GM23338 (cell line): Measurements from ENCODE around the gene CCDC106. TPM values are rescaled to one million over a fixed set of nuclear protein-coding genes. Genes with fewer than 3 reads are reported as not detected.
A peak's percentile ranks its signal among the peaks of the same experiment; 100 is the strongest.

Experiments
- ATAC-seq: fragments of 200-7000 bp; cut with Tn5 transposase; 3 replicates; pipeline ENCODE4 v1.9.1; 2020
- DNase-seq: peaks from one replicate; pipeline ENCODE4 v3.0.0-alpha.2; 2015; ENCODE audit warnings: low spot score
- H2AFZ ChIP-seq: fragments of 200-600 bp; sonication (generic); 2 replicates; pipeline ENCODE4 v1.8.0; 2016; ENCODE audit warnings: antibody characterized with exemption, mild to moderate bottlenecking, moderate library complexity
- H3F3A ChIP-seq: fragments of 200-600 bp; sonication (generic); replicated peaks from 2 replicates; pipeline ENCODE4 v1.8.0; 2017; ENCODE audit warnings: antibody characterized with exemption, mixed run types, low read depth
- H3K27ac ChIP-seq: fragments of 200-600 bp; sonication (generic); 2 replicates; pipeline ENCODE4 v1.6.1; 2016; ENCODE audit warnings: low read depth
- H3K27me3 ChIP-seq: fragments of 200-600 bp; sonication (generic); 2 replicates; pipeline ENCODE4 v1.8.0; 2016; ENCODE audit warnings: mild to moderate bottlenecking, mixed run types, moderate library complexity; ENCODE audit not compliant: insufficient read depth
- H3K36me3 ChIP-seq: fragments of 200-600 bp; sonication (generic); 2 replicates; pipeline ENCODE4 v1.8.0; 2016; ENCODE audit warnings: mild to moderate bottlenecking; ENCODE audit not compliant: insufficient read depth
- H3K4me1 ChIP-seq: fragments of 200-600 bp; sonication (generic); 2 replicates; pipeline ENCODE4 v1.8.0; 2016; ENCODE audit warnings: mild to moderate bottlenecking, moderate library complexity; ENCODE audit not compliant: insufficient read depth
- H3K4me2 ChIP-seq: fragments of 200-600 bp; sonication (generic); 2 replicates; pipeline ENCODE4 v1.7.1; 2017; ENCODE audit warnings: mixed run types
- H3K4me3 ChIP-seq: fragments of 200-600 bp; sonication (generic); 2 replicates; pipeline ENCODE4 v1.6.1; 2016; ENCODE audit warnings: mixed run types
- H3K79me2 ChIP-seq: fragments of 200-600 bp; sonication (generic); replicated peaks from 2 replicates; pipeline ENCODE4 v1.8.0; 2017; ENCODE audit warnings: mild to moderate bottlenecking; ENCODE audit not compliant: insufficient read depth
- H3K9me2 ChIP-seq: fragments of 200-600 bp; sonication (generic); 2 replicates; pipeline ENCODE4 v1.8.0; 2017; ENCODE audit not compliant: insufficient read depth
- H4K20me1 ChIP-seq: fragments of 200-600 bp; sonication (generic); replicated peaks from 2 replicates; pipeline ENCODE4 v1.8.0; 2017; ENCODE audit warnings: mild to moderate bottlenecking; ENCODE audit not compliant: insufficient read depth
- H3K27ac Mint-ChIP-seq: 2 replicates; pipeline ENCODE4 v1.8.0; 2020; ENCODE audit warnings: inconsistent platforms, mild to moderate bottlenecking, moderate library complexity, mixed read lengths
- H3K27me3 Mint-ChIP-seq: 3 replicates; pipeline ENCODE4 v1.8.0; 2022; ENCODE audit warnings: low read depth, mild to moderate bottlenecking, moderate library complexity, mixed read lengths, inconsistent platforms; ENCODE audit not compliant: insufficient read depth, poor library complexity
- H3K36me3 Mint-ChIP-seq: 3 replicates; pipeline ENCODE4 v1.8.0; 2021; ENCODE audit warnings: low read depth, mild to moderate bottlenecking, inconsistent platforms, moderate library complexity, mixed read lengths
- H3K4me1 Mint-ChIP-seq: 3 replicates; pipeline ENCODE4 v1.8.0; 2020; ENCODE audit warnings: mild to moderate bottlenecking, inconsistent platforms, mixed read lengths
- H3K4me3 Mint-ChIP-seq: 3 replicates; pipeline ENCODE4 v1.8.0; 2021; ENCODE audit warnings: moderate library complexity, mild to moderate bottlenecking, inconsistent platforms, mixed read lengths
- H3K9me3 Mint-ChIP-seq: 3 replicates; pipeline ENCODE4 v1.8.0; 2020; ENCODE audit warnings: moderate library complexity, mild to moderate bottlenecking, inconsistent platforms, mixed read lengths
- CREB1 ChIP-seq: fragments of 250-450 bp; sonication (Bioruptor Pico); IDR thresholded peaks from 2 replicates; pipeline ENCODE4 v1.5.0; 2020; ENCODE audit warnings: low read depth, mild to moderate bottlenecking, moderate library complexity
- ETS1 ChIP-seq: IDR thresholded peaks from 2 replicates; pipeline ENCODE4 v1.6.1; 2016; ENCODE audit warnings: antibody characterized with exemption
- EZH2 ChIP-seq: fragments of 200-600 bp; sonication (generic); IDR thresholded peaks from one replicate; pipeline ENCODE4 v1.8.0; 2017; ENCODE audit warnings: antibody characterized with exemption, mild to moderate bottlenecking, low read depth; ENCODE audit not compliant: unreplicated experiment
- JUNB ChIP-seq: IDR thresholded peaks from one replicate; pipeline ENCODE4 v1.6.1; 2016; ENCODE audit warnings: antibody characterized with exemption; ENCODE audit not compliant: unreplicated experiment
- NANOG ChIP-seq: IDR thresholded peaks from 2 replicates; pipeline ENCODE4 v1.6.1; 2016; ENCODE audit warnings: antibody characterized with exemption, borderline replicate concordance
- POLR2AphosphoS5 ChIP-seq: IDR thresholded peaks from 2 replicates; pipeline ENCODE4 v1.6.1; 2016; ENCODE audit warnings: antibody characterized with exemption, low read depth
- REST ChIP-seq: IDR thresholded peaks from one replicate; pipeline ENCODE4 v1.6.1; 2018; ENCODE audit warnings: antibody characterized with exemption; ENCODE audit not compliant: unreplicated experiment
- STAT1 ChIP-seq: IDR thresholded peaks from one replicate; pipeline ENCODE4 v1.6.1; 2016; ENCODE audit warnings: antibody characterized with exemption; ENCODE audit not compliant: unreplicated experiment
- ZNF331 ChIP-seq: fragments of 250-450 bp; sonication (Bioruptor Pico); IDR thresholded peaks from 2 replicates; pipeline ENCODE4 v1.5.0; 2020; ENCODE audit warnings: low read depth, mild to moderate bottlenecking, moderate library complexity
- polyA plus RNA-seq: library from polyadenylated mRNA; unstranded; fragments of >200 nt; fragmentation: Nextera tagmentation; extraction: Ambion mirVana; gene quantifications from 2 replicates; pipeline ENCODE4 v1.2.1, GENCODE V29; 2016
- total RNA-seq: library from RNA; depleted of rRNA; stranded (reverse); fragments of >200 nt; shearing (Covaris generic); gene quantifications from 2 replicates; pipeline ENCODE4 v1.2.3, GENCODE V29; 2014

CCDC106 gene
- total and polyA plus RNA-seq, 2 experiments from 2014 or later: 12.0 to 17.6 TPM

GRCh38 chr19:55598719-55599467 lies 49.1 kb upstream of the CCDC106 start:
- peaks cover 26% of the 10 kb centered on the region for H3K27me3 Mint-ChIP-seq
- Histone ChIP-seq H3K4me2 (peak overlapping the region; percentile 61; the same call in 1 of the 2 replicates), H3K4me1 (peaks cover 14% of the 10 kb centered on the region), H3K9me2 (no peaks in the 10 kb centered on the region), H3K27ac (peak overlapping the region; percentile 94), H2AFZ (no peak overlapping the region), H4K20me1 (no peaks in the 10 kb centered on the region), H3F3A (peaks cover 17% of the 10 kb centered on the region), H3K27me3 (no peaks in the 10 kb centered on the region), H3K36me3 (0 out of 2 replicates have a peak, but pooled peaks cover 3% of the 10 kb centered on the region), H3K79me2 (no peaks in the 10 kb centered on the region; the same call in 1 of the 2 replicates), H3K4me3 (peak overlapping the region; percentile 58)
- peaks cover 30% of the 10 kb centered on the region for H3K36me3 Mint-ChIP-seq
- TF ChIP-seq EZH2 (no peak), STAT1 (no peak), POLR2AphosphoS5 (peak; percentile 45; the same call in 1 of the 2 replicates)
- peaks cover 6% of the 10 kb centered on the region for H3K9me3 Mint-ChIP-seq
- H3K27ac Mint-ChIP-seq: peak overlapping the region; percentile 100
- peak; percentile 98 for DNase-seq
- peak overlapping the region; percentile 99 for H3K4me3 Mint-ChIP-seq
- peak; percentile 77 for ATAC-seq
- peaks cover 27% of the 10 kb centered on the region for H3K4me1 Mint-ChIP-seq

- no peaks in the 10 kb centered on the region for H4K20me1 ChIP-seq
- TF ChIP-seq CREB1 (CRISPR knock-in tag): peak; percentile 90
- no peak for TF ChIP-seq ZNF331 (CRISPR knock-in tag)
- TF ChIP-seq REST: no peak
- TF ChIP-seq ETS1: peak; percentile 83
- no peak for TF ChIP-seq JUNB
- no peak for TF ChIP-seq NANOG
- H3K27ac Mint-ChIP-seq: peak within 1 kb of the TSS; percentile 100
- peak; percentile 61 for ATAC-seq
- peak within 1 kb of the TSS; percentile 58 for H3K4me3 ChIP-seq
- DNase-seq: peak; percentile 99
- 0 out of 2 replicates have a peak, but pooled peaks cover 3% of the 10 kb centered on the region for H3K36me3 ChIP-seq
- peaks cover 18% of the 10 kb centered on the region for H3K4me1 ChIP-seq
- H3K9me2 ChIP-seq: no peaks in the 10 kb centered on the region
- no peaks in the 10 kb centered on the region; the same call in 1 of the 2 replicates for H3K79me2 ChIP-seq
- H3K9me3 Mint-ChIP-seq: peaks cover 6% of the 10 kb centered on the region
- peak within 1 kb of the TSS; percentile 95 for H3K4me2 ChIP-seq
- H3K4me3 Mint-ChIP-seq: peak within 1 kb of the TSS; percentile 99
- peak within 1 kb of the TSS; percentile 94 for H3K27ac ChIP-seq
- H3F3A ChIP-seq: peaks cover 21% of the 10 kb centered on the region
- H3K4me1 Mint-ChIP-seq: peaks cover 28% of the 10 kb centered on the region
- H3K36me3 Mint-ChIP-seq: peaks cover 30% of the 10 kb centered on the region
- no peaks in the 10 kb centered on the region for H3K27me3 ChIP-seq
- peak within 1 kb of the TSS; percentile 2; the same call in 1 of the 2 replicates for H2AFZ ChIP-seq
- peaks cover 27% of the 10 kb centered on the region for H3K27me3 Mint-ChIP-seq
These were observed 48.6 kb upstream of the CCDC106 start, which contains the start of gene FIZ1 for GRCh38 chr19:55599468-55599841. FIZ1 (minus strand) TSS chr19:55599517; CDS start chr19:55597865, 1,652 bp downstream.
